ENCODE measurements around the gene HDGFL3. TPM values are rescaled to one million over a fixed set of nuclear protein-coding genes. Genes with fewer than 3 reads are reported as not detected.

Gene HDGFL3
- total and polyA plus RNA-seq, 2 experiments from 2014 or later, result 68.6 to 135 TPM

DNA sequence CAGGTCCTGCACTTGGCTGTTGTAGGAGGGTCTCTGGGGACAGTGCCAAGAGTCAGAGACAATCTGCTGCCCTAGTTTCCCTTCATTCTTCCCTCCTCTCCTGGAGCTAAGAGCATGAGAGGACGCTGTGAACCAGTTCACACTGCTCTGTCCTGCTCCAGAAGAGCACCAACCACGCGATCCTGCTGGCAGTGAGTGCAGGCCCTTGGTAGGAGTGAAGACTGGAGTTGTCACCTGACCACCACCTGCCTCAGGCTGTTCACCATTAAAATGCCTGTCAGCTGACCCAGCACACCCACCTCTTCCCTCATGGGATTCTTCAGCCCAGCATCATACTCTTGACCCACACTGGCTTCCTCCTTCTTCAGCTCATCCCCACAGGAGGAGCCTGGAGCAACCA lies 97.2 kb downstream of the HDGFL3 start:
- Histone ChIP-seq H3K4me1 (ENCODE audit: insufficient read depth) (peaks cover 4% of the 10 kb centered on the region; the same call in 1 of the 2 replicates), H3K79me2 (replicated peaks; ENCODE audit: insufficient read depth) (no peaks in the 10 kb centered on the region), H2AFZ (no peak overlapping the region), H3K27ac (ENCODE audit: low read depth) (no peak overlapping the region), H4K20me1 (replicated peaks; ENCODE audit: insufficient read depth) (no peaks in the 10 kb centered on the region), H3K4me3 (no peak overlapping the region), H3K27me3 (ENCODE audit: insufficient read depth) (peaks cover 39% of the 10 kb centered on the region), H3F3A (replicated peaks; ENCODE audit: low read depth) (no peaks in the 10 kb centered on the region), H3K4me2 (no peak overlapping the region), H3K9me2 (ENCODE audit: insufficient read depth) (0 out of 2 replicates have a peak, but pooled peaks cover 6% of the 10 kb centered on the region), H3K36me3 (ENCODE audit: insufficient read depth) (no peaks in the 10 kb centered on the region)
- Mint-ChIP-seq H3K27me3 (ENCODE audit: insufficient read depth, low read depth, poor library complexity) (peaks cover 29% of the 10 kb centered on the region), H3K36me3 (ENCODE audit: low read depth) (peaks cover 3% of the 10 kb centered on the region; the same call in 1 of the 3 replicates), H3K4me3 (peak overlapping the region; percentile 11; the same call in 1 of the 3 replicates), H3K27ac (no peak overlapping the region), H3K9me3 (peaks cover 3% of the 10 kb centered on the region; the same call in 2 of the 3 replicates), H3K4me1 (peaks cover 22% of the 10 kb centered on the region)
- no peak for ATAC-seq
- no peak for DNase-seq (ENCODE audit: low spot score)
- TF ChIP-seq, protein P1, sequence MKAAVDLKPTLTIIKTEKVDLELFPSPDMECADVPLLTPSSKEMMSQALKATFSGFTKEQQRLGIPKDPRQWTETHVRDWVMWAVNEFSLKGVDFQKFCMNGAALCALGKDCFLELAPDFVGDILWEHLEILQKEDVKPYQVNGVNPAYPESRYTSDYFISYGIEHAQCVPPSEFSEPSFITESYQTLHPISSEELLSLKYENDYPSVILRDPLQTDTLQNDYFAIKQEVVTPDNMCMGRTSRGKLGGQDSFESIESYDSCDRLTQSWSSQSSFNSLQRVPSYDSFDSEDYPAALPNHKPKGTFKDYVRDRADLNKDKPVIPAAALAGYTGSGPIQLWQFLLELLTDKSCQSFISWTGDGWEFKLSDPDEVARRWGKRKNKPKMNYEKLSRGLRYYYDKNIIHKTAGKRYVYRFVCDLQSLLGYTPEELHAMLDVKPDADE (IDR thresholded peaks at IDR 0.05), result no peak

DNA sequence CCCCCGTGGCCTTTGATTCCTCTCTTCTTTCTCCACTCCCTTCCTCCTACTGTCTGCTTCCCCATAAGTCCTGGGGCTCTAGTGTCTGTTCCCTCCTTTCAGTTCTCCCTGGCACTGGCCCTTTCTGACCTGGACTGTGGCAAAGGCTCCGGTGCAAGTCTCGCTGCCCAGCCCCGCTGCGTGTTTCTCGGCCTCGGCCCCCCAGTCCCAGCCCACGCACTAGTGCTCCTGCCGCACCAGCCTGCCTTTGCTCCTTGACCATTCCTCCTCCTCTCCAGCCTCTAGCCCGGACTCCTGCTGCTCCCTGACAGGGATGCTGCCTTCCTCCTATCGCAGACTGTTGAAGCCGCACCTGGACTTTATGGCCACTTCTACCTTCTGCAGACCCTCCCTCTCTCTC lies 98.1 kb downstream of the HDGFL3 start:
- no peaks in the 10 kb centered on the region for H3K79me2 ChIP-seq (replicated peaks; ENCODE audit: insufficient read depth)
- ATAC-seq, result no peak
- TF ChIP-seq, protein P1 (IDR thresholded peaks at IDR 0.05), result no peak
- TF ChIP-seq, protein P2, sequence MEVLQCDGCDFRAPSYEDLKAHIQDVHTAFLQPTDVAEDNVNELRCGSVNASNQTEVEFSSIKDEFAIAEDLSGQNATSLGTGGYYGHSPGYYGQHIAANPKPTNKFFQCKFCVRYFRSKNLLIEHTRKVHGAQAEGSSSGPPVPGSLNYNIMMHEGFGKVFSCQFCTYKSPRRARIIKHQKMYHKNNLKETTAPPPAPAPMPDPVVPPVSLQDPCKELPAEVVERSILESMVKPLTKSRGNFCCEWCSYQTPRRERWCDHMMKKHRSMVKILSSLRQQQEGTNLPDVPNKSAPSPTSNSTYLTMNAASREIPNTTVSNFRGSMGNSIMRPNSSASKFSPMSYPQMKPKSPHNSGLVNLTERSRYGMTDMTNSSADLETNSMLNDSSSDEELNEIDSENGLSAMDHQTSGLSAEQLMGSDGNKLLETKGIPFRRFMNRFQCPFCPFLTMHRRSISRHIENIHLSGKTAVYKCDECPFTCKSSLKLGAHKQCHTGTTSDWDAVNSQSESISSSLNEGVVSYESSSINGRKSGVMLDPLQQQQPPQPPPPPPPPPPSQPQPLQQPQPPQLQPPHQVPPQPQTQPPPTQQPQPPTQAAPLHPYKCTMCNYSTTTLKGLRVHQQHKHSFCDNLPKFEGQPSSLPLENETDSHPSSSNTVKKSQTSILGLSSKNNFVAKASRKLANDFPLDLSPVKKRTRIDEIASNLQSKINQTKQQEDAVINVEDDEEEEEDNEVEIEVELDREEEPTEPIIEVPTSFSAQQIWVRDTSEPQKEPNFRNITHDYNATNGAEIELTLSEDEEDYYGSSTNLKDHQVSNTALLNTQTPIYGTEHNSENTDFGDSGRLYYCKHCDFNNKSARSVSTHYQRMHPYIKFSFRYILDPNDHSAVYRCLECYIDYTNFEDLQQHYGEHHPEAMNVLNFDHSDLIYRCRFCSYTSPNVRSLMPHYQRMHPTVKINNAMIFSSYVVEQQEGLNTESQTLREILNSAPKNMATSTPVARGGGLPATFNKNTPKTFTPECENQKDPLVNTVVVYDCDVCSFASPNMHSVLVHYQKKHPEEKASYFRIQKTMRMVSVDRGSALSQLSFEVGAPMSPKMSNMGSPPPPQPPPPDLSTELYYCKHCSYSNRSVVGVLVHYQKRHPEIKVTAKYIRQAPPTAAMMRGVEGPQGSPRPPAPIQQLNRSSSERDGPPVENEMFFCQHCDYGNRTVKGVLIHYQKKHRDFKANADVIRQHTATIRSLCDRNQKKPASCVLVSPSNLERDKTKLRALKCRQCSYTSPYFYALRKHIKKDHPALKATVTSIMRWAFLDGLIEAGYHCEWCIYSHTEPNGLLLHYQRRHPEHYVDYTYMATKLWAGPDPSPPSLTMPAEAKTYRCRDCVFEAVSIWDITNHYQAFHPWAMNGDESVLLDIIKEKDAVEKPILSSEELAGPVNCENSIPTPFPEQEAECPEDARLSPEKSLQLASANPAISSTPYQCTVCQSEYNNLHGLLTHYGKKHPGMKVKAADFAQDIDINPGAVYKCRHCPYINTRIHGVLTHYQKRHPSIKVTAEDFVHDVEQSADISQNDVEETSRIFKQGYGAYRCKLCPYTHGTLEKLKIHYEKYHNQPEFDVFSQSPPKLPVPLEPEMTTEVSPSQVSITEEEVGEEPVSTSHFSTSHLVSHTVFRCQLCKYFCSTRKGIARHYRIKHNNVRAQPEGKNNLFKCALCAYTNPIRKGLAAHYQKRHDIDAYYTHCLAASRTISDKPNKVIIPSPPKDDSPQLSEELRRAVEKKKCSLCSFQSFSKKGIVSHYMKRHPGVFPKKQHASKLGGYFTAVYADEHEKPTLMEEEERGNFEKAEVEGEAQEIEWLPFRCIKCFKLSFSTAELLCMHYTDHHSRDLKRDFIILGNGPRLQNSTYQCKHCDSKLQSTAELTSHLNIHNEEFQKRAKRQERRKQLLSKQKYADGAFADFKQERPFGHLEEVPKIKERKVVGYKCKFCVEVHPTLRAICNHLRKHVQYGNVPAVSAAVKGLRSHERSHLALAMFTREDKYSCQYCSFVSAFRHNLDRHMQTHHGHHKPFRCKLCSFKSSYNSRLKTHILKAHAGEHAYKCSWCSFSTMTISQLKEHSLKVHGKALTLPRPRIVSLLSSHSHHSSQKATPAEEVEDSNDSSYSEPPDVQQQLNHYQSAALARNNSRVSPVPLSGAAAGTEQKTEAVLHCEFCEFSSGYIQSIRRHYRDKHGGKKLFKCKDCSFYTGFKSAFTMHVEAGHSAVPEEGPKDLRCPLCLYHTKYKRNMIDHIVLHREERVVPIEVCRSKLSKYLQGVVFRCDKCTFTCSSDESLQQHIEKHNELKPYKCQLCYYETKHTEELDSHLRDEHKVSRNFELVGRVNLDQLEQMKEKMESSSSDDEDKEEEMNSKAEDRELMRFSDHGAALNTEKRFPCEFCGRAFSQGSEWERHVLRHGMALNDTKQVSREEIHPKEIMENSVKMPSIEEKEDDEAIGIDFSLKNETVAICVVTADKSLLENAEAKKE (CRISPR knock-in tag; IDR thresholded peaks at IDR 0.05), result no peak
- TF ChIP-seq NANOG (IDR thresholded peaks at IDR 0.05; ENCODE audit: borderline replicate concordance) (no peak), EZH2phosphoT487 (IDR thresholded peaks at IDR 0.05; ENCODE audit: unreplicated experiment) (no peak), POLR2AphosphoS5 (IDR thresholded peaks at IDR 0.05; ENCODE audit: low read depth) (no peak), JUNB (IDR thresholded peaks at IDR 0.05; ENCODE audit: unreplicated experiment) (no peak), ZNF331 (CRISPR knock-in tag; IDR thresholded peaks at IDR 0.05; ENCODE audit: low read depth) (no peak), STAT1 (IDR thresholded peaks at IDR 0.05; ENCODE audit: unreplicated experiment) (no peak), ZNF114 (CRISPR knock-in tag; IDR thresholded peaks at IDR 0.05) (no peak)
- TF ChIP-seq, protein P3, sequence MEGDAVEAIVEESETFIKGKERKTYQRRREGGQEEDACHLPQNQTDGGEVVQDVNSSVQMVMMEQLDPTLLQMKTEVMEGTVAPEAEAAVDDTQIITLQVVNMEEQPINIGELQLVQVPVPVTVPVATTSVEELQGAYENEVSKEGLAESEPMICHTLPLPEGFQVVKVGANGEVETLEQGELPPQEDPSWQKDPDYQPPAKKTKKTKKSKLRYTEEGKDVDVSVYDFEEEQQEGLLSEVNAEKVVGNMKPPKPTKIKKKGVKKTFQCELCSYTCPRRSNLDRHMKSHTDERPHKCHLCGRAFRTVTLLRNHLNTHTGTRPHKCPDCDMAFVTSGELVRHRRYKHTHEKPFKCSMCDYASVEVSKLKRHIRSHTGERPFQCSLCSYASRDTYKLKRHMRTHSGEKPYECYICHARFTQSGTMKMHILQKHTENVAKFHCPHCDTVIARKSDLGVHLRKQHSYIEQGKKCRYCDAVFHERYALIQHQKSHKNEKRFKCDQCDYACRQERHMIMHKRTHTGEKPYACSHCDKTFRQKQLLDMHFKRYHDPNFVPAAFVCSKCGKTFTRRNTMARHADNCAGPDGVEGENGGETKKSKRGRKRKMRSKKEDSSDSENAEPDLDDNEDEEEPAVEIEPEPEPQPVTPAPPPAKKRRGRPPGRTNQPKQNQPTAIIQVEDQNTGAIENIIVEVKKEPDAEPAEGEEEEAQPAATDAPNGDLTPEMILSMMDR (conservative IDR thresholded peaks at IDR 0.05; ENCODE audit: low read depth in 2 of 2), result no peak

More for the DNA sequence above, 98.1 kb downstream of the HDGFL3 start:
- no peak for DNase-seq (ENCODE audit: low spot score)
- Mint-ChIP-seq H3K36me3 (ENCODE audit: low read depth) (peaks cover 3% of the 10 kb centered on the region; the same call in 1 of the 3 replicates), H3K4me1 (peaks cover 22% of the 10 kb centered on the region), H3K9me3 (peaks cover 3% of the 10 kb centered on the region; the same call in 2 of the 3 replicates), H3K27me3 (ENCODE audit: insufficient read depth, low read depth, poor library complexity) (peaks cover 30% of the 10 kb centered on the region), H3K27ac (no peak overlapping the region), H3K4me3 (no peak overlapping the region)
- H3K27ac ChIP-seq (ENCODE audit: low read depth), result no peak overlapping the region
- H4K20me1 ChIP-seq (replicated peaks; ENCODE audit: insufficient read depth), result no peaks in the 10 kb centered on the region
- no peak overlapping the region for H3K4me2 ChIP-seq
- H3K36me3 ChIP-seq (ENCODE audit: insufficient read depth), result no peaks in the 10 kb centered on the region
- H3F3A ChIP-seq (replicated peaks; ENCODE audit: low read depth), result no peaks in the 10 kb centered on the region
- peaks cover 4% of the 10 kb centered on the region; the same call in 1 of the 2 replicates for H3K4me1 ChIP-seq (ENCODE audit: insufficient read depth)
- no peak overlapping the region for H3K4me3 ChIP-seq
- 0 out of 2 replicates have a peak, but pooled peaks cover 6% of the 10 kb centered on the region for H3K9me2 ChIP-seq (ENCODE audit: insufficient read depth)
- peaks cover 40% of the 10 kb centered on the region for H3K27me3 ChIP-seq (ENCODE audit: insufficient read depth)
- no peak overlapping the region for H2AFZ ChIP-seq
